HEK293T (cell line): ENCODE data around the gene GRK7.

Experiments
- ARNT ChIP-seq: fragments of 450-650 bp; IDR thresholded peaks from 2 replicates; pipeline ENCODE4 v1.6.1; 2017; ENCODE audit warnings: mild to moderate bottlenecking
- BHLHE40 ChIP-seq: fragments of 450-650 bp; IDR thresholded peaks from 2 replicates; pipeline ENCODE4 v1.6.1; 2016; ENCODE audit warnings: mild to moderate bottlenecking, moderate library complexity, borderline replicate concordance
- CTBP1 ChIP-seq: fragments of 450-650 bp; IDR thresholded peaks from 2 replicates; pipeline ENCODE4 v1.6.1; 2016; ENCODE audit warnings: borderline replicate concordance
- ELF4 ChIP-seq: fragments of 450-650 bp; IDR thresholded peaks from 2 replicates; pipeline ENCODE4 v1.6.1; 2017; ENCODE audit warnings: antibody characterized with exemption
- FOXK2 ChIP-seq: fragments of 450-650 bp; IDR thresholded peaks from 2 replicates; pipeline ENCODE4 v1.6.1; 2016; ENCODE audit warnings: mild to moderate bottlenecking
- FOXM1 ChIP-seq: fragments of 450-650 bp; IDR thresholded peaks from 2 replicates; pipeline ENCODE4 v1.6.1; 2017; ENCODE audit warnings: mild to moderate bottlenecking, borderline replicate concordance
- HDGF ChIP-seq: fragments of 450-650 bp; IDR thresholded peaks from 2 replicates; pipeline ENCODE4 v1.6.1; 2017; ENCODE audit warnings: antibody characterized with exemption, borderline replicate concordance
- LEF1 ChIP-seq: fragments of 450-650 bp; IDR thresholded peaks from 2 replicates; pipeline ENCODE4 v1.6.1; 2017; ENCODE audit warnings: mild to moderate bottlenecking, borderline replicate concordance
- NFRKB ChIP-seq: fragments of 450-650 bp; IDR thresholded peaks from 2 replicates; pipeline ENCODE4 v1.6.1; 2016; ENCODE audit warnings: mild to moderate bottlenecking, moderate library complexity
- PKNOX1 ChIP-seq: fragments of 450-650 bp; IDR thresholded peaks from 2 replicates; pipeline ENCODE4 v1.6.1; 2016
- SP1 ChIP-seq: fragments of 450-650 bp; IDR thresholded peaks from 2 replicates; pipeline ENCODE4 v1.6.1; 2017
- SUZ12 ChIP-seq: fragments of 450-650 bp; IDR thresholded peaks from 2 replicates; pipeline ENCODE4 v1.6.1; 2016; ENCODE audit warnings: mild to moderate bottlenecking
- TARDBP ChIP-seq: fragments of 450-650 bp; IDR thresholded peaks from 2 replicates; pipeline ENCODE4 v1.6.1; 2016
- ZNF384 ChIP-seq: fragments of 450-650 bp; IDR thresholded peaks from 2 replicates; pipeline ENCODE4 v1.6.1; 2016

- no peak for TF ChIP-seq SP1
- no peak for TF ChIP-seq ZNF384
- no peak for TF ChIP-seq TARDBP
- no peak for TF ChIP-seq SUZ12
- TF ChIP-seq ELF4: no peak
- TF ChIP-seq HDGF: no peak
- TF ChIP-seq FOXK2: no peak
- TF ChIP-seq CTBP1: no peak
- no peak for TF ChIP-seq BHLHE40
- no peak for TF ChIP-seq PKNOX1
- no peak for TF ChIP-seq FOXM1
- no peak for TF ChIP-seq NFRKB
- no peak for TF ChIP-seq LEF1
- no peak for TF ChIP-seq ARNT
Measured at GRCh38 chr3:141796081-141796888, 33.1 kb downstream of the GRK7 start.
